Adrenal gland (tissue), 12 donors: ENCODE measurements around the gene IL1R2. TPM values are rescaled to one million over a fixed set of nuclear protein-coding genes. Genes with fewer than 3 reads are reported as not detected.

ENCODE experiments used
- DNase-seq, 7 donors: peaks; one replicate each; pipeline ENCODE4 v3.0.0-alpha.2; 2019 to 2020
- H3K27ac ChIP-seq, 5 donors: fragments of 200-600 bp; sonication (generic) in 4 of 5; 1 replicate in 3 of 5; 2 replicates in 2 of 5; pipeline versions ENCODE4 v1.5.1 to v1.8.0; 2016 to 2020; ENCODE audit warnings: mild to moderate bottlenecking in 1 of 5
- H3K27me3 ChIP-seq: fragments of 200-600 bp; 2 replicates; pipeline ENCODE4 v1.8.0; 2021
- H3K36me3 ChIP-seq, 2 donors: fragments of 200-600 bp; replicated peaks in 1 of 2; 1 replicate in 1 of 2; 2 replicates in 1 of 2; pipeline versions ENCODE4 v1.5.1 to v1.8.0; 2018 to 2022
- H3K4me1 ChIP-seq, 2 donors: fragments of 200-600 bp; replicated peaks in 1 of 2; 1 replicate in 1 of 2; 2 replicates in 1 of 2; pipeline versions ENCODE4 v1.5.1 to v1.8.0; 2018 to 2021
- H3K4me3 ChIP-seq, 4 donors: fragments of 200-600 bp; sonication (generic) in 3 of 4; one replicate each; pipeline ENCODE4 v1.5.1; 2016 to 2018
- H3K9me3 ChIP-seq, 3 donors: fragments of 200-600 bp; sonication (generic) in 1 of 3; replicated peaks in 1 of 3; 1 replicate in 2 of 3; 2 replicates in 1 of 3; pipeline versions ENCODE4 v1.5.1 to v1.8.0; 2016 to 2021
- CTCF ChIP-seq, 6 experiments: fragments of 450-650 bp in 4 of 6; fragments of 200-600 bp in 2 of 6; sonication (generic) in 1 of 6; IDR thresholded peaks; 1 replicate in 5 of 6; 2 replicates in 1 of 6; pipeline versions ENCODE4 v1.5.1 to v1.8.0; 2016 to 2021; ENCODE audit warnings: antibody characterized with exemption in 6 of 6, mild to moderate bottlenecking in 2 of 6, moderate library complexity in 1 of 6
- POLR2A ChIP-seq, 2 donors: fragments of 450-650 bp; IDR thresholded peaks; one replicate each; pipeline ENCODE4 v1.6.1; 2017; ENCODE audit warnings: antibody characterized with exemption in 2 of 2, mild to moderate bottlenecking in 2 of 2, moderate library complexity in 1 of 2
- intact Hi-C, 2 donors: fragments of 100-400 bp; cut with DNase I; formaldehyde crosslinking; loops; one replicate each; pipeline versions ENCODE4 v1.14.1 to v1.15.0; 2022 to 2023
- polyA plus RNA-seq, 3 donors: library from polyadenylated mRNA; stranded (reverse); fragments of 200-250 nt in 2 of 3; fragments of 350-450 nt in 1 of 3; fragmentation: Illumina TruSeq in 1 of 3; extraction: RNeasy Lipid Tissue Mini Kit (QIAGEN cat#74804) in 1 of 3; gene quantifications; one replicate each; pipeline ENCODE4 v1.2.3, GENCODE V29; 2013 to 2014
- total RNA-seq, 9 donors: library from RNA; depleted of rRNA in 4 of 9; stranded (reverse); fragments of >200 nt in 4 of 9; fragments of 120-200 nt in 1 of 9; fragmentation: NEBNext Ultra II Directional in 1 of 9; extraction: Animal tissue kit (Norgen Biotek cat#: 25700) in 1 of 9; gene quantifications; one replicate each; pipeline versions ENCODE4 v1.1.0 to v1.2.4, GENCODE V29; 2013 to 2023
- donor health status: healthy with polysubstance abuse.
- donor health status: Bipolar disorder and iron deficiency.
- donor health status: DM: yes; HTN: yes; CAD: no.
- donor health status: DM: no; HTN: no; CAD: no.
- donor health status: DM: no; HTN: no; CAD: no.
- donor health status: DM: yes; HTN: yes; CAD: no.

Gene IL1R2
- total and polyA plus RNA-seq, 12 donors, result 4.5 to 26.0 (median 12.2) TPM

GRCh38 chr2:102076512-102076911 is 84.8 kb downstream of the IL1R2 start:
- Histone ChIP-seq H3K4me1 (no peaks in the 10 kb centered on the region), H3K27me3 (no peaks in the 10 kb centered on the region), H3K36me3 (no peaks in the 10 kb centered on the region), H3K27ac (no peak overlapping the region), H3K9me3 (no peaks in the 10 kb centered on the region), H3K4me3 (no peak overlapping the region)
- TF ChIP-seq CTCF (IDR thresholded peaks at IDR 0.05) (no peak), POLR2A (IDR thresholded peaks at IDR 0.05) (no peak)
- DNase-seq, result no peak
- intact Hi-C loops, result no loop called here

Other genes starting within 250 kb of the IL1R2 start
- 100 to 1,000 TPM in 6 of 9 donors, 10 to 100 TPM in 2, 1 to 10 TPM in 1; 8.6 to 153 (median 134) TPM for gene IL1R1, start 150.8 kb downstream of the IL1R2 start, total RNA-seq
- 100 to 1,000 TPM in 1 of 3 donors, 10 to 100 TPM in 2; 58.7 to 122 (median 59.2) TPM for gene IL1R1, start 150.8 kb downstream of the IL1R2 start, polyA plus RNA-seq
- 1 to 10 TPM in 8 of 9 donors, under 1 TPM in 1; 0.22 to 4.6 (median 1.9) TPM for gene IL1RL2, start 195.1 kb downstream of the IL1R2 start, total RNA-seq
- 1 to 10 TPM; 1.2 to 4.0 (median 1.5) TPM for gene IL1RL2, start 195.1 kb downstream of the IL1R2 start, polyA plus RNA-seq